Renal cortex interstitium (tissue), 11 donors: ENCODE measurements around the gene MAST1. TPM values are rescaled to one million over a fixed set of nuclear protein-coding genes. Genes with fewer than 3 reads are reported as not detected.
"Not testable (repeated sequence)": the region's sequence is repeated elsewhere in the genome, so short reads cannot be mapped to it uniquely, and the experiment has no call there.

ENCODE experiments used
- DNase-seq, 11 donors: peaks; one replicate each; pipeline ENCODE4 v3.0.0-alpha.2; 2013; ENCODE audit warnings: low read depth in 9 of 11, low spot score in 4 of 11; ENCODE audit errors: extremely low read depth in 1 of 11
- polyA plus RNA-seq, 3 donors: library from polyadenylated mRNA; unstranded; fragments of 120-200 nt; gene quantifications; one replicate each; pipeline ENCODE4 v1.2.1, GENCODE V29; 2013; ENCODE audit not compliant: insufficient read length in 3 of 3

Gene MAST1
- polyA plus RNA-seq, 3 donors, result 1.0 to 1.3 (median 1.1) TPM

DNA sequence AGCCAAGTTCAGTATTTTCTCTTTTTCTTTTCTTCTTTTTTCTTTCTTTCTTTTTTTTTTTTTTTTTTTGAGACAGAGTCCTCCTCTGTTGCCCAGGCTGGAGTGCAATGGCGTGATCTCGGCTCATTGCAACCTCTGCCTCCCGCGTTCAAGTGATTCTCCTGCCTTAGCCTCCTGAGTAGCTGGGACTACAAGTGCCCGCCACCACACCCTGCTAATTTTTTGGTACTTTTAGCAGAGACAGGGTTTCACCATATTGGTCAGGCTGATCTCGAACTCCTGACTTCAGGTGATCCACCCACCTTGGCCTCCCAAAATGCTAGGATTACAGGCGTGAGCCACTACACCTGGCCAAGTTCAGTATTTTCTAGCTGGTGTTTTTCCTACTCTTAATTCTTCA is 40.7 kb upstream of the MAST1 start:
- DNase-seq, result not testable (repeated sequence)

GRCh38 chr19:12799742-12800465 is 38.4 kb upstream of the MAST1 start:
- DNase-seq, result no peak

- no peak for DNase-seq
Observed at GRCh38 chr19:12800466-12800770, 37.9 kb upstream of the MAST1 start.

GRCh38 chr19:12800923-12801465 is 37.3 kb upstream of the MAST1 start:
- no peak for DNase-seq

- peak in 1 of 11 donors; percentile 76 for DNase-seq
Observed at GRCh38 chr19:12801466-12802266, 36.6 kb upstream of the MAST1 start, which contains the start of the genes PRDX2 and THSD8. TSS of gene PRDX2 (minus strand) at chr19:12801800. CDS start at chr19:12801261, 539 bp downstream. TSS of gene THSD8 (plus strand) at chr19:12802069. CDS start at chr19:12802072, 3 bp downstream.

- DNase-seq, result no peak
Observed at GRCh38 chr19:12802267-12803106, 35.8 kb upstream of the MAST1 start.

DNA sequence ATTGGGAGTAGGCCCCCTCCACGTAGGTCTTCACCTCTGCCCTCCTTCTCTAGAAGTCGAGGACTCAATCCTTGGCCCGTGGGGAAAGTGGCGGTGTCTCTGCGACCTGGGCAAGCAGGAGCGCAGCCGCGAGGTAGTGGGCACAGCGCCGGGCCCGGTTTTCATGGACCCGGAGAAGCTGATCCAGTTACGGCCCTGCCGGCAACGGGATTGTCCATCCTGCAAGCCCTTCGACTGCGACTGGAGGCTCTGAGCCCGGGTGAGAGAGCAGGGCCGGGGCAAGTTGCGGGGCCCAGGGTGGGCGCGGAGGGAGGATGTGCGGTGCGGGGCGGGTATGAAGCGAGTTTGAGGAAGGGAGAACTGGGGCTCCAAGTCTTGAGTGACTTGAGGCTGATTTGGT is 34.3 kb upstream of the MAST1 start:
- DNase-seq, result no peak

GRCh38 chr19:12806242-12807081 is 31.9 kb upstream of the MAST1 start, which contains the start of gene RNASEH2A:
TSS of gene RNASEH2A (plus strand) at chr19:12806584. CDS start at chr19:12806674, 90 bp downstream.
- peak in 8 of 11 donors; percentile 82 to 92 (median 86) for DNase-seq

DNA sequence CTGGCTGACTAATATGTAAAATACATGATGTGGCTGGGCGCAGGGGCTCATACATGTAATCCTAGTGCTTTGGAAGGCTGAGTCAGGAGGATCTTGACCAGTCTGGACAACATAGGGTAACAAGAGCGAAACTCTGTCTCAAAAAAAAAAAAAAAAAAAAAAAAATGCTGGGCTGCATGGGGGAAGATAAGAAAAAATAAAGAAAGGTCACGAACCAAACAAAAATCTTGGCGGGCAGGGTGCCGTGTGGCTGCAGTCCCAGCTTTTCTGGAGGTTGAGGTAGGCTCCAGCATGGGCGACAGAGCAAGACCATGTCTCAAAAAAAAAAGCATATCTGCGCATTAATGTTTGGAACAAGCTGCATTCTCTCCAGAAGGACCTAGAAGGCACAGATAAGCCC is 23.2 kb upstream of the MAST1 start:
- no peak for DNase-seq

DNA sequence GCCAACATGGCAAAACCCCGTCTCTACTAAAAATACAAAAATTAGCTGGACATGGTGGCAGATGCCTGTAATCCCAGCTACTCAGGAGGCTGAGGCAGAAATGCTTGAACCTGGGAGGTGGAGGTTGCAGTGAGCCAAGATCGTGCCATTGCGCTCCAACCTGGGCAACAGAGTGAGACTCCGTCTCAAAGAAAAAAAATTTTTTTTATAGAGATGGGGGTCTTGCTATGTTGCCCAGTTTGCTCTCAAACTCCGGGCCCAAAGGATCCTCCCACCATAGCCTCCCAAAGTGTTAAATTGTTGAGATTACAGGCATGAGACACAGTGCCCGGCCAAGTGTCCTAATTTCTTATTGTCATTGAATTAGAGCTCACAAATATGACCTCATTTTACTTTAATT is 21.1 kb upstream of the MAST1 start:
- DNase-seq, result not testable (repeated sequence)

DNA sequence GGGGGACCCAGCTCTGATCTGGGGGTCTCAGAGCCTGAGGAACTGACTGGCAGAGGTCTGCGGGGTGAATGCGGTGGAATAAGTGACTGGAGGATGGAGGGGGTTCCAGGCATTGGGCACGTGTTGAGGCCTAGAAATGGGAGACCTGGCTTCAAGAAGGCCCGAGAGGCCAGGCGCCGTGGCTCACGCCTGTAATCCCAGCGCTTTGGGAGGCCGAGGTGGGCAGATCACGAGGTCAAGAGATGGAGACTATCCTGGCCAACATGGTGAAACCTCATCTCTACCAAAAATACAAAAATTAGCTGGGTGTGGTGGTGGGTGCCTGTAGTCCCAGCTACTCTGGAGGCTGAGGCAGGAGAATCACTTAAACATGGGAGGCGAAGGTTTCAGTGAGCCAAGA is 20.5 kb upstream of the MAST1 start:
- DNase-seq, result not testable (repeated sequence)

- no peak for DNase-seq
Observed at GRCh38 chr19:12821761-12822160, 16.6 kb upstream of the MAST1 start.

- DNase-seq, result no peak
Observed at GRCh38 chr19:12825254-12826131, 12.8 kb upstream of the MAST1 start.

DNA sequence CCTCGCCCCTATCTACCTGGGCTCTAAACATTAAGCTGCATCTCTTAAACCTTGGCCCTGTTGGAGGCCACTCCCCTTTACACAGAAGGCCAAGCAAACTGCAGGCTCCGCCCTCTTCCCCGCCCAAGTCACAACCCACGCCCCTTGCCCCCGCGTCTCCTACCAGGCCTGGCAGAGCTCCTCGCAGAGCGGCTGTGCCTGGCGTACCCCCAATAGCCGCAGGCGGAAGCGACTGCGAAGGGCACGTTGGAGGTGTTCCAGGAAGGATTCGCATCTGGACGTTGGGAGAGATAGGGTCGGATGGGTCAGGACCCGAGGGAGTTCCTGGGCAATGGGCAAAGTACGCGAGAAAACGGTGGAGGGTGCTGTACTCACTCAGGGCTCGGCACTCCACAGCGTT is 9.8 kb upstream of the MAST1 start:
- DNase-seq, result no peak

- no peak for DNase-seq
Observed at GRCh38 chr19:12833418-12833737, 4.9 kb upstream of the MAST1 start.

- DNase-seq, result no peak
Observed at GRCh38 chr19:12833738-12834565, 4.4 kb upstream of the MAST1 start.

- DNase-seq, result no peak
Observed at GRCh38 chr19:12834566-12834943, 3.8 kb upstream of the MAST1 start, which contains the start of gene RTBDN. TSS of gene RTBDN (minus strand) at chr19:12834579. CDS start at chr19:12829979, 4,600 bp downstream.
